Activated CD4-positive, alpha-beta T cell treated with anti-CD3 and anti-CD28 coated beads, Interleukin-2, amount 50 U/mL, for 16 hours (primary cell): Measurements from ENCODE around the gene DNHD1.

Experiments used
- DNase-seq: peaks from one replicate; pipeline ENCODE4 v3.0.0-alpha.2; 2020

Gene DNHD1

GRCh38 chr11:6497069-6497839 lies at the start of gene DNHD1:
Gene DNHD1 (plus strand): TSS chr11:6497280. CDS start chr11:6498216, 936 bp downstream.
- no peak for DNase-seq

- DNase-seq = no peak
Measured at GRCh38 chr11:6448574-6448973, 48.5 kb upstream of the DNHD1 start.

GRCh38 chr11:6452219-6452618 lies 44.9 kb upstream of the DNHD1 start:
- no peak for DNase-seq

GRCh38 chr11:6453152-6453551 lies 43.9 kb upstream of the DNHD1 start:
- no peak for DNase-seq

GRCh38 chr11:6455070-6455469 lies 42.0 kb upstream of the DNHD1 start:
- no peak for DNase-seq

- no peak for DNase-seq
Measured at GRCh38 chr11:6456361-6457073, 40.6 kb upstream of the DNHD1 start.

- DNase-seq = no peak
Measured at GRCh38 chr11:6457581-6458320, 39.3 kb upstream of the DNHD1 start.

GRCh38 chr11:6458352-6459098 lies 38.6 kb upstream of the DNHD1 start:
- DNase-seq = no peak

- DNase-seq = no peak
Measured at GRCh38 chr11:6459099-6459450, 38.0 kb upstream of the DNHD1 start.

GRCh38 chr11:6468712-6469495 lies 28.2 kb upstream of the DNHD1 start:
- DNase-seq = no peak

GRCh38 chr11:6469599-6469998 lies 27.5 kb upstream of the DNHD1 start:
- no peak for DNase-seq

GRCh38 chr11:6472934-6473333 lies 24.1 kb upstream of the DNHD1 start:
- no peak for DNase-seq

- peak; percentile 60 for DNase-seq
Measured at GRCh38 chr11:6473451-6474412, 23.3 kb upstream of the DNHD1 start, which contains the start of gene TRIM3. Gene TRIM3 (minus strand): TSS chr11:6473941. CDS start chr11:6465695, 8,246 bp downstream.

- DNase-seq = no peak
Measured at GRCh38 chr11:6474413-6474792, 22.7 kb upstream of the DNHD1 start.

- no peak for DNase-seq
Measured at GRCh38 chr11:6474806-6475500, 22.1 kb upstream of the DNHD1 start.

GRCh38 chr11:6475936-6476335 lies 21.1 kb upstream of the DNHD1 start:
- no peak for DNase-seq

- no peak for DNase-seq
Measured at GRCh38 chr11:6476571-6476970, 20.5 kb upstream of the DNHD1 start.

GRCh38 chr11:6480299-6480914 lies 16.7 kb upstream of the DNHD1 start:
- no peak for DNase-seq

- peak; percentile 99 for DNase-seq
Measured at GRCh38 chr11:6481012-6481923, 15.8 kb upstream of the DNHD1 start, which contains the start of the genes ARFIP2 and TIMM10B. Gene ARFIP2 (minus strand): TSS chr11:6481331. CDS start chr11:6480421, 910 bp downstream. Gene TIMM10B (plus strand): TSS chr11:6481501. CDS start chr11:6481517, 16 bp downstream.
